Measurements from ENCODE around the gene IFT43.

DNA sequence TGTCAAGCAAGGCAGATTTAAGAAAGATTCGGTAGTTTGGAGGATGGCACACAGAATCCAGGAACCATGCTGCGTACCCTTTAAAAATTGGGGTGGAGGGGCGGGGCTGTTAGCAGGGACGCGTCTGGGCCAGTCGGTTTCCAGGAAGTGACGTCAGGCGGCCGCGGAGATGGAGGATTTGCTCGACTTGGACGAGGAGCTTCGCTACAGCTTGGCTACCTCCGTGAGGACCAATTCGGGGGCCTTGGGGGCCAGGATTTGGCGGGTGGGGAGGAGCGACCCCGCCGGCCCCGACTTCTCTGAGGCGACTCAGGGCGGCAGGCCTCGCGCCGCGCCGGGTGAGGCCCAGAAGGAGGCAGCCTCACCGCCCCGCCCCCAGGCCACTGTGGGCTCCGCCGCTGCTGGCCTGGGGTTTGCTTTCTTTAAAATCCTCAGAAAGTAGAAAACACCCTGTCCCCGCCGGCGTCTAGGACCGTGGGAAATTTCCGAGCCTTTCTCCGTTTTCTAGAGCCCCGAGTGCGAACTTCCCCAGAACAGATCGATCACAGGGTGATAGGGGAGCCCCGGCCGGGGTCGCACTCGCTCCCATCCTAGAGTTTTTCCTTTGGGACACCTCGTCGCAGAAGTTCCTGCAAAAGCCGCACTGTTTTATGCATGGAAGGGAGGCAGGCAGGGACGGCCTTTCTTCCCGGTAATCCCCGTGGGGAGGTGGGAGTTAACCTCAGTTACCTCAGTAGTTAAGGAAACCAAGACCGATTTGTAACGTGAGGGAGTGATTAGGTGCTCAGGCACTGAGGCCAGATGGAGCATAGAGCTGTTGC, at the start of gene IFT43:
- TF ChIP-seq FOS (IDR thresholded peaks at IDR 0.05; ENCODE audit: borderline replicate concordance, extremely low read depth, insufficient read length), result no peak
- no peak for TF ChIP-seq KDM1A (IDR thresholded peaks at IDR 0.05; ENCODE audit: borderline replicate concordance)
- 0 out of 2 replicates have a peak, but pooled peaks have one; percentile 40 for TF ChIP-seq DPF2 (IDR thresholded peaks at IDR 0.05)
